Left ventricle myocardium superior (tissue), 1 donor: ENCODE measurements around the gene SARNP. TPM values are rescaled to one million over a fixed set of nuclear protein-coding genes. Genes with fewer than 3 reads are reported as not detected.

Experiments
- ATAC-seq: fragments of 200-7000 bp; cut with Tn5 transposase; one replicate; pipeline ENCODE4 v1.9.1; 2020; ENCODE audit warnings: mild to moderate bottlenecking, moderate library complexity
- DNase-seq: peaks from one replicate; pipeline ENCODE4 v3.0.0-alpha.2; 2020
- intact Hi-C: fragments of 100-400 bp; cut with micrococcal nuclease; formaldehyde crosslinking; loops from one replicate; pipeline ENCODE4 v1.11.0; 2022
- total RNA-seq: library from RNA; stranded (reverse); fragmentation: NEBNext Ultra II Directional; extraction: Animal tissue kit (Norgen Biotek cat#: 25700); gene quantifications from one replicate; pipeline ENCODE4 v1.2.1, GENCODE V29; 2021
- donor health status: DM: no; HTN: yes; CAD: no; lungs with severe emphysema.

The SARNP gene
- total RNA-seq, 1 donor from 2014 or later, result 51.6 TPM

DNA sequence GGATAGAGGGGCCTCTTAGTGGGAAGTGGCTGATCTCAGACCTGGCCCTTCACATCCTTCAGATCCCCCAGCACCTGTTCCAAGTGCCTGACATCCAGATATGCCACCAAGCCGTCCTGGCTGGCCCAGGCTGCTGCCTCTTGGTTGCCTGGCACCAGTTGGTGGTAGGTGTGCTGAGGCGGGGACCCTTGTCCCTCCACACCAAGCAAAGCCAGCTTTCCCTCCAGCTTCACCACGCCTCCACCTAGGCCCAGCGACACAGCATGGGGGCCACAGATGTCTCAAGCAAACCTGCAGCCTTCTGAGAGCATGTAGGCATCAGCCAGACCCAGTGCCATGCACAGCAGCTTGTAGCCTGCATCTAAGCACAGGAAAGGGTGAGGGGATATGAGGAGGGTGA lies 85.2 kb downstream of the SARNP start:
- intact Hi-C loops, result no loop called here
- ATAC-seq, result no peak
- DNase-seq, result no peak

- intact Hi-C loops, result no loop called here
- peak; percentile 53 for DNase-seq
- ATAC-seq, result peak; percentile 0
Observed at GRCh38 chr12:55729819-55730818, 87.4 kb downstream of the SARNP start.

DNA sequence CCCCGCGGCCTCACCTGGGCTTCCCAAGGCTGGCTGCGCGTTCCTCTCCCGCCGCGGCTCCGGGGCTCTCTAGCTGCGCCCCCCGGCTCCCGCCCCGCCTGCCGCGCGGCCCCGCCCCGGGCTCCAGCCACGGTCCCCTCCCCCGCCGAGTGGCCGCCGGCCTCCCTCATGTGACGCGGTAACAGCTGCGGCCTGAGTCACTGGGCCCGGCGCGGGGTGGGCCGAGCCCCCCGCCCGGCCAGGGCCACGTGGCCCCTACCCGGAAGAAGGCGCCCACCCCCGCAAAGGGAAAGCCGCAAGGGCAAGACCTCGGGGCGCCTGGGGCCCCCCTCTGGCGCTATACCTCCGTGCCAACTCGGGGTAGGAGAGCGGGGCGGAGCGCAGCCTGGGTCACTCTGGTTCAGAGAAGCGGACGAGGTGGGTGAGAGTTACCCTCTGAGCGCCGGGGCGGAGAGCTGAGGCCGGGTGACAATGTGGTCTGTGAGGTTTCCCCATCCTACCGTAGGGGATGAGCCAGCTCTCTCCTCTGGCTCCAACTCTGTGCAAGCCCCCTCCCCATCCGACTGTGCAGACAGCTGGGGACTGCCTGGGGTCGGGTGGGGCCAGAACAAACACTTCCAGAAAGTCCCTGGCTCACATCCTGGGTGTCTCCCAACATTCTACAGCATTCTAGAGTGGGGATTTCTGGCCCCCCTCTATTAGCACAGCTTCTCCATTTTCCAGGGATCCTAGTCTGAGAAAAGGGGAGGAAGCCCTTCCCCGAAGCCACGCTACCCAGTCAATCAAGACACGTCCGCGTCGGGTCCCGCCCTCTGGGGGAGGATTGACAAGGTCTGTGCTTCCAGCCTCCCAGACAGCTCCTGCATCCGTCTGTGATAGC lies 88.3 kb downstream of the SARNP start, which contains the start of gene CD63:
CD63 (minus strand) TSS at position 71 of the 880 bp plus-strand sequence. CDS start 668 bp downstream, outside the sequence.
- intact Hi-C loops, result no loop called here
- ATAC-seq, result peak; percentile 88
- DNase-seq, result peak; percentile 96

- DNase-seq, result peak; percentile 87
- ATAC-seq, result peak; percentile 56
- intact Hi-C loops, result no loop called here
Observed at GRCh38 chr12:55728186-55728938, 89.2 kb downstream of the SARNP start.

GRCh38 chr12:55727643-55728185 lies 89.8 kb downstream of the SARNP start:
- intact Hi-C loops, result no loop called here

GRCh38 chr12:55726971-55727370 lies 90.6 kb downstream of the SARNP start:
- intact Hi-C loops, result no loop called here

More at GRCh38 chr12:55727643-55728185, 89.8 kb downstream of the SARNP start:
- peak; percentile 77 for DNase-seq
- ATAC-seq, result peak; percentile 0

GRCh38 chr12:55725556-55725955 lies 92.0 kb downstream of the SARNP start:
- DNase-seq (no peak), ATAC-seq (no peak)
- intact Hi-C loops, result no loop called here

More at GRCh38 chr12:55726971-55727370, 90.6 kb downstream of the SARNP start:
- DNase-seq, result no peak
- no peak for ATAC-seq

- DNase-seq (no peak), ATAC-seq (no peak)
- intact Hi-C loops, result no loop called here
Observed at GRCh38 chr12:55724940-55725309, 92.6 kb downstream of the SARNP start.

DNA sequence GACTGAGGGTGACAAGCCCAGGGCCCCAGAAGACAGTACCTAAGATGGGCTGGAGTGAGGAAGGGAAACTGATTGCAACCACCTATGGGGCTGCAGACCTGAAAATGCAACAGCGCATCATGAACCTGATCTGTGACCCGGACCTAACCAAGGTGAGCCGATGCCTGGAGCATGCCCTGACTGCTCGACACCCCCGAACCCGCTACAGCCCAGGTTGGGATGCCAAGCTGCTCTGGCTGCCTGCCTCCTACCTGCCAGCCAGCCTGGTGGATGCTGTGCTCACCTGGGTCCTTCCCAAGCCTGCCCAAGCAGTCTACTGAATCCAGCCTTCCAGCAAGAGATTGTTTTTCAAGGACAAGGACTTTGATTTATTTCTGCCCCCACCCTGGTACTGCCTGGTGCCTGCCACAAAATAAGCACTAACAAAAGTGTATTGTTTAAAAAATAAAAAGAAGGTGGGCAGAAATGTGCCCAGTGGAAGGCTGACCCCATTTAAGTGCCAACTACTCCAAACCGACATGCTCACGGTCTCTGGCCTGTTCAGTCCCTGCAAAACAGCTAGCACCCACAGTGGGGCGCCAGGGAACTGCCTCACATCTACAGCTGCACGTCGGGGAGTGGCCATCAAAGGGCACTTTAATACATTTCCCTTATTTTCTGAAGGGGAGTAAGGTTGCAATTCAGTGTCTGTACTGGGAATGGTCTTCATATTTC lies 93.1 kb downstream of the SARNP start:
- intact Hi-C loops, result no loop called here
- DNase-seq (peak; percentile 80), ATAC-seq (no peak)

DNA sequence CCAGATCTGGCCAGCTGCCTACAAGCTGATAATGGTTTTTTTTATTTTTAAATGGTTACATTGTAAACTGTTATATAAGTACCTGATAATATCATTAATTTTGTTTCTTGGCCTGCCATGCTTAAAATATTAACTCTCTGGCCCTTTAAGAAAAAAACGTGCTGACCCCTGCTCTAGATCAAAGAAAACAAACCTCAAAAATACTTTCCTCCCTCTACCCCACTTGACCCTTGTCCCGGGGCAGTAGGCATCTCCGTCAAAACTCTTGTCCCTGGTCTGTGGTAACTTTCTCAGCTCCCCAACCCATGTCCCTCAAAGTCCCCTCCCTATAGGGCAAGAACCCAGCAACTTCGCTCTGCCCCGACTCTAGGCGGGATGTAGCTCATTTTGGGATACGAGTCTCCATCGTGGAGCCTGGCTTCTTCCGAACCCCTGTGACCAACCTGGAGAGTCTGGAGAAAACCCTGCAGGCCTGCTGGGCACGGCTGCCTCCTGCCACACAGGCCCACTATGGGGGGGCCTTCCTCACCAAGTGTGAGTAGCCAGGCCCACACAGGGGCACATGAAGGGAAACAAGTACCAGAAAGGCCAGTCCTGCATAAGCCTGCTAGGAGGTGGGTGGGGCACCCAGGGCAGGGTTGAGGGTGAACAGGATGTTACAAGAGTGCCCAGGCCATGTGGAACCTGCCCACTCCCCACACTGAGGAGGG lies 93.9 kb downstream of the SARNP start:
- DNase-seq, result no peak
- ATAC-seq, result no peak
- intact Hi-C loops, result no loop called here

GRCh38 chr12:55722948-55723347 lies 94.6 kb downstream of the SARNP start:
- DNase-seq (no peak), ATAC-seq (no peak)
- intact Hi-C loops, result no loop called here

DNA sequence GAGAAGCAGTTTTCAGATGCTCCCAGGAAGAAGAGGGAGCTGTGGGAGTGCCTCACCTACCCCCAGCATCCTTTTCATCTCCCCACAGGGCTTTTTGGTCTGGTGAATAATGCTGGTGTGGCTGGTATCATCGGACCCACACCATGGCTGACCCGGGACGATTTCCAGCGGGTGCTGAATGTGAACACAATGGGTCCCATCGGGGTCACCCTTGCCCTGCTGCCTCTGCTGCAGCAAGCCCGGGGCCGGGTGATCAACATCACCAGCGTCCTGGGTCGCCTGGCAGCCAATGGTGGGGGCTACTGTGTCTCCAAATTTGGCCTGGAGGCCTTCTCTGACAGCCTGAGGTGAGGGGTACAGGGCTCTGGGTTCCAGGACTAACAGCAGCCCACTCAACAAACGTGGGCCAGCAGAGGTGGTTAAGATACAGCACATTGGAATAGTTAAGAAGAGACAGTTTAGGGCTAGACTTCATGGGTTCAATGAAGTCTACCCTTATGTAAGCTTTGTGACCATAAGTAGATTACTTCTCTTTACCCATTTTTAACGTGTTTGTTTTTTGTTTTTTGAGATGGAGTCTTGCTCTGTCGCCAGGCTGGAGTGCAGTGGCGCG lies 95.8 kb downstream of the SARNP start:
- ATAC-seq, result no peak
- intact Hi-C loops, result no loop called here
- DNase-seq, result no peak

GRCh38 chr12:55720894-55721444 lies 96.6 kb downstream of the SARNP start:
- peak; percentile 67 for DNase-seq
- ATAC-seq, result peak; percentile 58
- intact Hi-C loops, result no loop called here

GRCh38 chr12:55720071-55720564 lies 97.4 kb downstream of the SARNP start, which contains the start of gene RDH5:
RDH5 (plus strand) TSS chr12:55720393; CDS start chr12:55721185, 792 bp downstream.
- DNase-seq (peak; percentile 76), ATAC-seq (peak; percentile 67)
- intact Hi-C loops, result no loop called here

DNA sequence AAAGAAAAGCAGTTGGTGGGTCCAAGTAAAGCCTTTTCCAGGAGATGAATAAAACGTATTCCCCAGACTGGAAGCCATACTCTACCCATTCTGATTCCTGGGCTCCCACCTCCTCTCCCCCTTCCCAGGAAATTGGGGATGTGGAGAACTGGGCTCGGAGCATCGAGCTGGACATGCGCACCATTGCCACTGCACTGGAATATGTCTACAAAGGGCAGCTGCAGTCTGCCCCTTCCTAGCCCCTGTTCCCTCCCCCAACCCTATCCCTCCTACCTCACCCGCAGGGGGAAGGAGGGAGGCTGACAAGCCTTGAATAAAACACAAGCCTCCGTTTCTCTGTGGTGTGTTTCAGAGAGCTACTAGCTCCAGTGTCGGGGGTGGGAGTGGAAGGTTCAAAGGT lies 98.2 kb downstream of the SARNP start:
- intact Hi-C loops, result no loop called here
- DNase-seq, result no peak
- no peak for ATAC-seq

DNA sequence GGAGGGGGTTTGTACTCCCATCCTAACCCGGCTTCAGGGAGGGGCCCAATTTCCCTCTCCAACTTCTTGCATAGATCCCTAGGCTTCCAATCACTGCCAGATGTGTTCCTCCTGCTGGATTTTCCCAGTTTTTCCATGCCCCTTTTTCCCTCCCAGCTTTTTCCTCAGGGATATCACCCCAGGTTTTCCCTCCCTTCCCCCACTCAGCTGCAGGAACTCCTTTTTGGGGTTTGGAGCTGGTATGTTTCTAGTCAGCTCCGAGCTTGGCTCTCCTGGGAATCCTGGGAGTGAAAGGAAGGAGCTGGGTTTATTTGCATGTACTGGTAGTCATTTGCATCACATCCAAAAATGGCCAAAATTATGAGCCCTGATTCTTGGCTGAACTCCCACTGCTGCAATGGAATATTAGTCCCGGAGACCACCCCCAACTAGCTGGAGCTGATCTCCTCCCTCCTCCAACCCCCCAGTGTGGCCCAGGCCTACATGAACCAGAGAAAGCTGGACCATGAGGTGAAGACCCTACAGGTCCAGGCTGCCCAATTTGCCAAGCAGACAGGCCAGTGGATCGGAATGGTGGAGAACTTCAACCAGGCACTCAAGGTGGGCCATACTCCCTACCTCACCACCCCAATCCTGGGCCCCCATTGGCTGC lies 98.8 kb downstream of the SARNP start:
- ATAC-seq (no peak), DNase-seq (no peak)
- intact Hi-C loops, result no loop called here
